ENCODE data around the gene PFDN4.

The PFDN4 gene

GRCh38 chr20:54180931-54181330 is 27.0 kb upstream of the PFDN4 start:
- no peak for TF ChIP-seq ZNF274 (IDR thresholded peaks at IDR 0.05; ENCODE audit: low read depth, low read length)
- H3K4me3 ChIP-seq (ENCODE audit: low read length), result no peak overlapping the region

DNA sequence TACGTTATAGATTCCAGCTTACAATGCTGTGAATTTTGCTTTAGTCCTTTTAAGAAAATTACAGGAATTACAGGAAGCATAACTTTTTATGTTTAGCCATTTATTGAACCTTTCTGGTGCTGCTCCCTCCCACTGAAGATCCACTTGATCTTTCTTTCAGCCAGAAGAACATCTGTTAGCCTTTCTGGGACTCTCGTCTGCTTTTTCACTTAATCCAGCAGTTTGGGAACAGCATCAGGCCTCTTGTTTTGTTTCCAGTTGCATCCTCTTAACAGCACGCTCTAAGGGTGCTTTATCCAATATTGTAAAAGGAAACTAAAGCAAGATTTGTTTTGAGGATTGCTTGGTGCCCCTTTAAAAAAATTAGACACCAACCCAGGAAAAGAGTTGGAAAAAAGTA is 23.8 kb upstream of the PFDN4 start:
- no peak for TF ChIP-seq ZNF274 (IDR thresholded peaks at IDR 0.05; ENCODE audit: low read depth, low read length)
- no peak overlapping the region for H3K4me3 ChIP-seq (ENCODE audit: low read length)

- no peak overlapping the region for H3K4me3 ChIP-seq (ENCODE audit: low read length)
- no peak for TF ChIP-seq ZNF274 (IDR thresholded peaks at IDR 0.05; ENCODE audit: low read depth, low read length)
Measured at GRCh38 chr20:54184904-54185626, 22.8 kb upstream of the PFDN4 start.

DNA sequence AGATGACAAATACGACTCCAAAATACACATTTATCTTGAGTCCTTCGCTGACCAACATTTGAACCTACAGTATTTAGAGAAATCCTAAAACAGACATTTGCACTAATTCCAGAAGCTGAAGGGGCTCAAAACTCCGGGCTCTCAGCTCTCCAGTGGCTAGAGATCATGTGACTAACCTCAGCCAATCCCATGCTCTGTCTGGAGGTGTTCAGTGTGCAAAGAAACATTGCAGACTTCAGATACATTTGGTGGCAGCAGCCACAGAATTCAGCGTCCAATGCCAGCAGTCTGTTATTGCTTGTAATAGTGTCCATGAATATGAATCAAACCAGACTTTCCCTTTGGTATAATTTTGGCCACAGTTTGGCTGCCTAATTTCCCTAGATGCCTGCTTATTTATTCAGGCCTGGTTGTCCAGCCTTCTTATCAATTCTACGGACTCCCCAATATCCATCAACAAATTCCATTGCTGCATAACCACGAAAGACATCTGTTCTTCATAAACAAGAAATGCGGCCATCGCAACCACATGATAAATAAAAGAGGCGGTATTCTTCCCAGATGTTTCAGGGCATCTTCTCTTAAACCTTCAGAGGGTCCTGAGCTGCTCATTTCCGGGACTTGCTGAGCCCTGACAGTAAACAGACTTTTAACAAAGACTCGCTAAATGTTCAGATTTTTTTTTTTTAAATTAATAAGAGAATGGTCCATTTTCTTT is 19.6 kb upstream of the PFDN4 start:
- no peak overlapping the region for H3K4me3 ChIP-seq (ENCODE audit: low read length)
- no peak for TF ChIP-seq ZNF274 (IDR thresholded peaks at IDR 0.05; ENCODE audit: low read depth, low read length)

- no peak overlapping the region for H3K4me3 ChIP-seq (ENCODE audit: low read length)
- no peak for TF ChIP-seq ZNF274 (IDR thresholded peaks at IDR 0.05; ENCODE audit: low read depth, low read length)
Measured at GRCh38 chr20:54189630-54190029, 18.3 kb upstream of the PFDN4 start.

DNA sequence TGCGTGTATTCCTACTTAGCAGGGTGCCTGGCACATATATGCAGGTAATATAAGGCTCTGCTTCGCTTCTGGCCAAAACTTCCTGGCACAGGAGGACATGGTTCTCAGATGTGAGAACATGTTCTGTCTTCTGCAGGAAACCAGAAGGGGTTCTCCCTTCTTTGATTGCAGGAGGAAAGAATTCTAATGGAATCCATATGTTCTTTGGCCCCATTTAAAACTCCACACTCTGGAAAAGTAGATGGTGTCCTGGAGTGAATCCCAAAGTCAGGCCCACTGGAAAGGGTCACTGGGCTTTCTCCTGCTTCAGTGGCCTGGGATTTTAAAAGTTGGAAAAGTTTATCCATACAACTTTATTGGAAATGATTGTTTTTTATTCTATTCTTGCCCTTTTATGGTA is 17.7 kb upstream of the PFDN4 start:
- no peak overlapping the region for H3K4me3 ChIP-seq (ENCODE audit: low read length)
- no peak for TF ChIP-seq ZNF274 (IDR thresholded peaks at IDR 0.05; ENCODE audit: low read depth, low read length)

DNA sequence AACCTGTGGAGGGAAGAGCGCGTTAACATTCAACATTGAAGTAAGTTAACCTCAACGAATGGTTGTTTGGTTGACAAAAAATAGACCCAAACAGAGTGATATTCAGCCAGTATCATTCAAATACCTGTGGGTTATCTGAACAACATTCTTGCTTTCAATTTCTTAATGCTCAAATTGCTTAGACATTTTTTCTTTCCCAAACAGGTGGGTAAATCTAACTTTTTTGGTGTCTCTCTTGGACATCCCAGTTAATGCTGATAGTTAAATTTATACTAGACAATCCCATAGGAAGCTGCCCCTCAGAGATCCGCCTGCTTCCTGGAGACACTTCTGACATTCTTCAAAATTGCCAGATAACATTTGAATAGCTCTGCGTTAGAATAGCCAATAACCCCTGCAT is 14.1 kb upstream of the PFDN4 start:
- no peak overlapping the region for H3K4me3 ChIP-seq (ENCODE audit: low read length)
- no peak for TF ChIP-seq ZNF274 (IDR thresholded peaks at IDR 0.05; ENCODE audit: low read depth, low read length)

DNA sequence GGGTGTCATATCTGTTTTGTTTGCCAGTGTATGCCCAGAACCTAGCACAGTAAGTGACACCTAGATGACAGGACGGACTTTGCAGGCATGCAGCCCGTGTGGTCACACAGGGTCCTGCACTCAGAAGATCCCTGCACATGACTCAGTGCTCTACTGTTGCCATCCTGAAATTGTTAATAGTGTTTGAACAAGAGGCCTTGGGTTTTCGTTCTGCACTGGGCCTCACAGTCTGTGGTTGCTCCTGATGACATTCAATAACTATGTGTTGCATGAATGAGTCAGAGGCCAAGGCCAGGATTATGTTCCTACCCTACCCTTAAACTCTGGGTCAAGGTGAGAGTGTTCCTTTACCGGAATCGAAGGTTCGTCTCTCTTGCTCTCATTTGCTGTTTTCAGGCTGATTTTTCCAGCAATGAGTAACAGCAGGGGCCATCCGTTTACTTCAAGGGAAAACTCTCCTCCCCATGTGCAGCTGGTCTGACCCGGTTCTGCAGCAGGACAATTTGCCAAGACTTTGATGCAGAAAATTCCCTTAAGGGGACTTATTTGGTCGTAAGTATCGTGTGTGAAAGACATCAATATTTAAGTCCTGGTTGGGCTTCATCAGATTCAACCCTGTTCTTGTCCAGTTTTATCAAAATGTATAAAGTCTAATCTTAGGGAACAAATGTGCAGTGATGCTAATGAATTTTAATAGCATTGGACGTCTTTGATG is 13.0 kb upstream of the PFDN4 start:
- TF ChIP-seq ZNF274 (IDR thresholded peaks at IDR 0.05; ENCODE audit: low read depth, low read length), result no peak
- no peak overlapping the region for H3K4me3 ChIP-seq (ENCODE audit: low read length)

GRCh38 chr20:54195483-54196472 is 12.1 kb upstream of the PFDN4 start:
- TF ChIP-seq ZNF274 (IDR thresholded peaks at IDR 0.05; ENCODE audit: low read depth, low read length), result no peak
- no peak overlapping the region for H3K4me3 ChIP-seq (ENCODE audit: low read length)

DNA sequence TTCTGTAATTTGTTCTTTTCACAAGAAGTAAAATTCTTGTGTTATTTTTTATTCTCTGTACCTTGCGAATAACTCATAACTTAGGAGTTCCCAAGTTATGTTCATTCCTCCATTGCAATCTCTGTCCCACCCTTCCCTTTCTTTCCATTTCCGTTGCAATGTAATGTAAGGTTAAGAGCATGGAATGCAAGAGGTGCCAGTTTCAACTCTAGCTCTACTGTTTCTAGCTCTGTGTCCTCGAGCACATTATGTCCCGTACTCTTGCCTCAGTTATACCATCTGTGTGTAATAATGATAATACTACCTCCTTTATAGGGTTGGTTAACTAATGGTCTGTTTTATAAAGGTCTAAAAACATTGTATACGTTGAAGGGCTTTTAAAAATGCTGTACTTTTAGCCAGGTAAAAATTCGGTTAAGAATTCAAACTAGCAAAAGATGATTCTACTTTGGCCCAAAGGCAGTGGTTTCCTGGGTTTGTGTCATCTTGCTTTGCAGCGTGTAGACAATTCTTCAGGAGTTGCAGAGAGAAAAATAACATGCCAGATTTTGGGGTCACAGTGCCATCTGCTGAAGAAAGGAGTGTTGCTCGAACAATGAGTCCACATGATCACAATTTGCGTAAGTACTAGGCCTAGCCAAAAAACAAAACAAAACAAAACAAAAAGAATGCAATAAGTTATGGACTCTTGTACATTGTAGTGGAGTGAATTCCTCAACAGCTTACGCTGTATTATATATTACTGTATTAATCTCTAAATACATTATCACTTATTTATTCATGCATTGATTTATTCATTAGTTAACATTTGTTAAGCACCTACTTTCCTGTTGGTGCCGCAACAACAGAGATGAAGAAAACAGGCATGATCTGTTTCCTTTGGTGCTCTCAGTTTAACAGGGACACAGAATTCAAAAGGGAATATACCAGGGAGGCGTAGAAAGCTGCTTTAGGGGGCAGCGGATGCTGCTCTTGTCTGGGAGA is 10.0 kb upstream of the PFDN4 start:
- H3K4me3 ChIP-seq (ENCODE audit: low read length), result no peak overlapping the region
- no peak for TF ChIP-seq ZNF274 (IDR thresholded peaks at IDR 0.05; ENCODE audit: low read depth, low read length)

DNA sequence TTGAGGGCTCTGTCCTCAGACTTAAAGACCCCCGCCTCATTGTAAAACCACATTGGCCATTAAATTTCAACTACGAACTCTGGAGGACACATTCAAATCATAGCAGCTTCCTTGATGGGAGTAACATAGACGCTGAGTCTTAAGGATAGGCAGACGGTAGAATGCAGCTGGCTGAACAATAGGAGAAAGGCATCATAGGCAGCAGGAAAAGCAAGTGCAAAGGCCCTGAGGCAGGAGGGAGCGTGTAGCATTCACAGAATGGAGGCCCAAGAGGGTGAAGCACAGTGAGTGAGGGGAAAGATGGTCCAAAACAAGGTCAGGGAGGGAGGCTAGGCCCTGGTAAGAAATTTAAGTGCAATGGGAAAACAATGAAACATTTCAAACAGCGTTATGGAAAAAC is 8.6 kb upstream of the PFDN4 start:
- no peak for TF ChIP-seq ZNF274 (IDR thresholded peaks at IDR 0.05; ENCODE audit: low read depth, low read length)
- H3K4me3 ChIP-seq (ENCODE audit: low read length), result no peak overlapping the region

DNA sequence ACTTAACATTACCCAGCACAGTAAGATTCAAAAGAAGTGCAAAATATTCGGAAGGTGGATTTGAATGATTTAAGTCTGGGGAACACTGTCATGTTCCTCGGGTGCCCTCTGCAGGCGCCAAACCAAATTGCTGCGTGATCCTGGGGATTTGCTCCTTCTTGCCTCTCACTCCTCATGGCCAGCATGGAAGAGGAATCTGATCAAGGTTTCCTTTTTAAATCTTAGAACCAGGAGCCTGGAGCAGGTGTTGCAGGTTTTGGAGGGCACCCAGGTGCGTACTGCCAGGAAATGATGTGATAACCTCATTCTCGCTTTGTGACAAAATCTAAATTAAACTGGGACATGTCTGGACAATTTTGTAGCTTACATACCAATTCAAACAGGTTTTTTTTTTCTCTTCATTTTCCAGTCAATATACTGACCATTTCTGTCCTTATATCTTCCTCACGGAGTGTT is 8.1 kb upstream of the PFDN4 start:
- H3K4me3 ChIP-seq (ENCODE audit: low read length), result no peak overlapping the region

More for the DNA sequence above, 8.1 kb upstream of the PFDN4 start:
- no peak for TF ChIP-seq ZNF274 (IDR thresholded peaks at IDR 0.05; ENCODE audit: low read depth, low read length)

All from GM08714 (cell line).